ENCODE data around the gene GALR2.
A peak's percentile ranks its signal among the peaks of the same experiment; 100 is the strongest.
"Not testable (repeated sequence)": the region's sequence is repeated elsewhere in the genome, so short reads cannot be mapped to it uniquely, and the experiment has no call there.

GALR2 gene

DNA sequence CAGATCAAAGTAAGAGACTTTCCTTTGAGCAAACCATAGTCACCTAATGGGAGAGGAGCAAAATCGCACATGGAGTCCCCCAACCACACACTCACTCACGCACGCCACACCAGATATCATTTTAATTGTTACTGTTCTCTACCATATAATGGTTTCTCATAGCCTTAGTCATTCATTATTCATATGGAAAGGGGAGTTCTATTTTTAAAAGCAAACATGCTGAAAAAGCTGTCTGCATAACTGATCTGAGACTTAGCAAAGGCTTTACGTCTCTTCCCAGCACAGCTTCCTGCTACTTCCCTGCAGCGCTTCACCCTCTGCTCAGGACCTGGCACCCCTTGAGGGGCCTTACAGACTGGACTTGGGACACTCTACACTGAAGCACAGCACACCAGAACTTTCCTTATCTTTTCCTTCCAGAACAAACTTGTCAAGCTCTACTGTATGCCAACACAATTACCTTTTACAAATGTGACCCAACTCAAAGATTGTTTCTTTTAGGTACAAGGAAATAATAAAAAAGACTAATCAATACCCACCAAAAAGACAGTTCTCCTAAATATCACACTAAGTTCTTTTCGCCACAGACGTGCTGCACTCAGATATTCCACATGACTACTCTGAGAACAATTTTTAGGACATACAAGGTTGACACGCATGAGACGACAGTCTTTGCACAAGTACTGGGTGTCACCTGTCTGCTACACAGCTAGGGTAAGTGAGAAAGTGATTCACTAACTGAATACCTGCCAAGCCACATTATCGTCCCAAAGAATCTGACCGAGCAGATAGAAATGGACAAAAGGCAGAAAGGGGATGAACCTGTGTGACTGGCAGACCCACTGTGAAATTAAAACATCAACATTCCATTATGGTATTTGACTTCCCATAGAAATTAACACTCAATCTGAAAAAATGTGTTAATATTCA, 23.8 kb upstream of the GALR2 start:
- DNase-seq, result no peak

- DNase-seq, result no peak
Measured at GRCh38 chr17:76051561-76051960, 23.0 kb upstream of the GALR2 start.

- DNase-seq, result no peak
Measured at GRCh38 chr17:76053246-76054111, 21.1 kb upstream of the GALR2 start.

- DNase-seq, result no peak
Measured at GRCh38 chr17:76054112-76054476, 20.5 kb upstream of the GALR2 start.

DNA sequence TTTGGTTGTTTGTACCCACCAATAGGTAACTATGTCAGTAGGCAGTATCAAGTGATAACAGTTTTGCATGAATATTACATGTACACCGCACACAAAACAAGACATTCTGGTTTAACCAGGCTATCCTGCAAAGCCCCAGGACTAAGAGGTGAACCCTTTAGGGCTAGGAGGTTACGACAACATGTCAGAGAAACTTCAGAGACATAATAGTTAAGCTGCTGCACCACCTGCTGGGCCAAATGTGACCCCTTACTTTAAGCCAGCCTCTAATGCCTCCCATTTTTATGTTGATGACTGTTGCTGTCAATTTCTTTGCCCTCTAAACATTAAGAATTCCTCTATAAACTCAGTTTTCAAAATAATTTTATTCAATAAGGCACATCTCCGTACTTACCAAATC, 17.7 kb upstream of the GALR2 start:
- no peak for DNase-seq

DNA sequence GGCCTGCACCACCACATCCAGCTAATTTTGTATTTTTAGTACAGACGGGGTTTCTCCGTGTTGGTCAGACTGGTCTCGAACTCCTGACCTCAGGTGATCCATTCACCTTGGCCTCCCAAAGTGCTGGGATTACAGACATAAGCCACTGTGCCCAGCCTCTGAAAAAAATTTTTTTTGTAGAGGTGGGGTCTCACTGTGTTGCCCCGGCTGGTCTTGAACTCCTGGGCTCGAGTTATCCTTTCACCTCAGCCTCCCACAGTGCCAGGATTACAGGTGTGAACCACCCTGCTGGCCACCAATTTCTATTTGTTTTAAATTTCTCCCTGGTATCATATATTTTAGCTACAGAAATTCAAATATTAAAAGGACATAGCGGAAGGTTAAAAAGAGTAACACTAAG, 16.3 kb upstream of the GALR2 start:
- not testable (repeated sequence) for DNase-seq

DNA sequence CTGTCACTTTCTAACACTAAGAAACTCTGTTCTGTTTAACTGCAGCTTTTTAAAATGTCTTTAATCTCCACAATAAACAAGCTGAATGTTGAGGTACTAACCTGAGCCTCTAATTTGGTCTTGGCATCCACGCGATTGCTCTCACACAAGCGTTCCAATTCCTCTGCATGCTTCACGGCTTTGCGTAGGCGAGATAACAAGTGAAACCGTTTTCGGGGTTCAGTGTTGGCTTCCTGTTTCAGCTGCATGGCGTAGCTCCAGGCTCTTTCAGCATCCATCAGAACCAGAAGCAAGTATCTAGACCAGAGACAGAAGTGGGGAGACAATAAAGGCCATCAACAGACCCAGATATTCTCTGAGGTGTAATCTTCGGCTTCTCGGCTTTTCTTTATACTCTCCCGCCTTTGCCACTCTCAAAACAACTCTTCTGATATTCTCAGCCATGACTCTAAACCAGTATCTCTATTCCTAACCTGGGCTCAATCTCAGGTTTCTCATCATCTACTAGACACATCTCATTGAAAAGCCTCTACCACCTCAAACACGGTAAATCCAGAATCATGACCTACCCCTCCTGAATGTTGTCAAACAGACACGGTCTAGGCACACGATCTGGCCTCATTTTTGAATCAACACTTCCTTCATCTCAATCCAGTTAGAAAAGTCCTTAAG, 10.6 kb upstream of the GALR2 start:
- DNase-seq, result no peak

- DNase-seq, result no peak
Measured at GRCh38 chr17:76065775-76066174, 8.8 kb upstream of the GALR2 start.

DNA sequence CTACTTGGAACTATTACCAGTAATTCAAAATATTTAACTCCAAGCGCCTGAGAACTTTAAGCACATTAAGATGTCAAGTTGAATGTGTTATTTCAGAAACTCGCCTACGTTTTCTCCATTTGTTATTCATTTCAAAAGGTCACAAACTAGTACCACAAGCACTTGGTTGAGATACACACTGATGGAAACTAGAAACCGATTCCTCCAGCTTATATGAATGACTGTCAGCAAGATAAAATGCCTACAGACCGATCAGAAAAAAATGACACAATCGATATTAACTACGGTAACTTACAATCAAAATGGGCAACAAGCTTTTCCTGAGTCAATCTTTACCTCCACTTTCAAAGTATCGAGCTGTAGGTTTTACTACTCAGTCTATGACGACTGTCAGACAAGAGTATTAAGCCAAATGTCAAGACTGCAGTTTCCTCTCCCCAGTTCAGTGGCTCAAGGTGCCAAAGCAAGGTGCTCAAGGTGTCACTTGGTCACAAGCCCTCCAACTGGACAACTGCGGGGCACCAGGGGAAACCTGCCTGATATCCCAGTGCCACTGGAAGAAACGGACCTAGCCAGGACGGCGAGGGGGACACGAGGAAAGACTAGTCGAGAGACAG, 2.9 kb upstream of the GALR2 start:
- DNase-seq, result no peak

GRCh38 chr17:76072148-76072858, 2.3 kb upstream of the GALR2 start, which contains the start of gene SRP68:
SRP68 (minus strand) TSS chr17:76072517; CDS start chr17:76072491, 26 bp downstream.
- peak; percentile 98 to 99 for DNase-seq

GRCh38 chr17:76075364-76076145, 974 bp downstream of the GALR2 start:
- DNase-seq, result peak; percentile 48 to 74

- no peak for DNase-seq
Measured at GRCh38 chr17:76076146-76076764, 1.7 kb downstream of the GALR2 start.

GRCh38 chr17:76076765-76077583, 2.4 kb downstream of the GALR2 start:
- peak in 1 of 2 experiments; percentile 34 for DNase-seq

- peak in 1 of 2 experiments; percentile 47 for DNase-seq
Measured at GRCh38 chr17:76077584-76078110, 3.1 kb downstream of the GALR2 start.

- DNase-seq, result not testable (repeated sequence)
Measured at GRCh38 chr17:76078370-76078769, 3.8 kb downstream of the GALR2 start.

- DNase-seq, result peak in 1 of 2 experiments; percentile 33
Measured at GRCh38 chr17:76078860-76079534, 4.4 kb downstream of the GALR2 start, which contains the start of gene ZACN. ZACN (plus strand) TSS chr17:76079182; CDS start chr17:76079265, 83 bp downstream.

DNA sequence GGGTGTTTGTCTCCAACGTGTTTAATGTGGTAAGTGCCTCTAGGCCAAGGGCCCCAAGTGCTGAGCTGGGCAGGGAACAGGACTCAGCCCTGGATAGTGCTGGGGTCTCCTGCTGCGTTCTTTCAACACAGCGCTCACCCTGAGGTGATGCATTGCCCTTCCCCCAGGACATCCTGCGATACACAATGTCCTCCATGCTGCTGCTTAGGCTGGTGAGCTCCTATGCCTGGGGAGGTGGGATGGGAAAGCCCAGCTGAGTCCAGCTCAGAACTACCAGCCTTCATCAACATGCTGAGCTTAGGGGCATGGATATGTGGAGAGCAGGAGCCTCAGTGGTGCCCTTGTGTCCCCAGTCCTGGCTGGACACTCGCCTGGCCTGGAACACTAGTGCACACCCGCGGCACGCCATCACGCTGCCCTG, 5.0 kb downstream of the GALR2 start:
- no peak for DNase-seq

- peak in 1 of 2 experiments; percentile 62 for DNase-seq
Measured at GRCh38 chr17:76079956-76080767, 5.6 kb downstream of the GALR2 start.
